Common myeloid progenitor, CD34-positive (primary cell): ENCODE measurements around the gene SLIT3.

Experiments
- CTCF ChIA-PET: fragments of 350-600 bp; sonication (Branson Sonifier 250); formaldehyde crosslinking; loops from one replicate; lab custom pipeline; 2021; ENCODE audit warnings: antibody characterized with exemption; lab: Charles Lee
- POLR2A ChIA-PET: fragments of 350-600 bp; sonication (Branson Sonifier 250); formaldehyde crosslinking; loops from one replicate; lab custom pipeline; 2021; ENCODE audit warnings: antibody characterized with exemption; lab: Charles Lee
- DNase-seq, 3 donors: peaks; one replicate each; pipeline versions ENCODE4 v3.0.0 to v3.0.0-alpha.2; 2013
- H3K27ac ChIP-seq, 2 experiments: 1 replicate in 1 of 2; 2 replicates in 1 of 2; pipeline ENCODE4 v1.7.0; 2013; ENCODE audit warnings: inconsistent platforms in 2 of 2, low read length in 2 of 2, mild to moderate bottlenecking in 2 of 2, low read depth in 1 of 2, moderate library complexity in 1 of 2; ENCODE audit not compliant: severe bottlenecking in 2 of 2, insufficient read depth in 1 of 2, poor library complexity in 1 of 2
- H3K27me3 ChIP-seq, 5 experiments: replicated peaks in 2 of 5; 1 replicate in 3 of 5; 2 replicates in 2 of 5; pipeline versions ENCODE4 v1.6.1 to v1.7.0; 2013; ENCODE audit warnings: low read length in 4 of 5, mild to moderate bottlenecking in 2 of 5, moderate library complexity in 2 of 5, inconsistent platforms in 1 of 5; ENCODE audit not compliant: insufficient read depth in 5 of 5, control insufficient read depth in 4 of 5
- H3K36me3 ChIP-seq, 4 experiments: 1 replicate in 2 of 4; 2 replicates in 2 of 4; pipeline versions ENCODE4 v1.6.1 to v1.7.0; 2013; ENCODE audit warnings: low read length in 3 of 4, control low read depth in 1 of 4, mild to moderate bottlenecking in 1 of 4; ENCODE audit not compliant: control insufficient read depth in 4 of 4, insufficient read depth in 4 of 4
- H3K4me1 ChIP-seq, 4 experiments: 1 replicate in 3 of 4; 2 replicates in 1 of 4; pipeline versions ENCODE4 v1.6.1 to v1.7.1; 2013; ENCODE audit warnings: low read length in 3 of 4, mild to moderate bottlenecking in 3 of 4, control low read depth in 1 of 4, inconsistent platforms in 1 of 4, moderate library complexity in 1 of 4; ENCODE audit not compliant: control insufficient read depth in 4 of 4, insufficient read depth in 4 of 4; ENCODE audit errors: control extremely low read depth in 1 of 4
- H3K4me3 ChIP-seq, 7 experiments: 1 replicate in 4 of 7; 2 replicates in 3 of 7; pipeline versions ENCODE4 v1.5.1 to v1.7.0; 2013; ENCODE audit warnings: mild to moderate bottlenecking in 7 of 7, low read length in 6 of 7, moderate library complexity in 6 of 7, inconsistent platforms in 2 of 7, low read depth in 2 of 7, control low read depth in 1 of 7; ENCODE audit not compliant: insufficient read depth in 4 of 7, control insufficient read depth in 1 of 7; ENCODE audit errors: extremely low read depth in 1 of 7
- H3K9me3 ChIP-seq, 5 experiments: 1 replicate in 4 of 5; 2 replicates in 1 of 5; pipeline versions ENCODE4 v1.6.1 to v1.7.1; 2013; ENCODE audit warnings: low read length in 4 of 5, mild to moderate bottlenecking in 2 of 5, inconsistent platforms in 1 of 5, low read depth in 1 of 5, moderate library complexity in 1 of 5; ENCODE audit not compliant: control insufficient read depth in 4 of 5, insufficient read depth in 2 of 5; ENCODE audit errors: control extremely low read depth in 1 of 5
- WGBS: methylation state at CpG from one replicate; pipeline ENCODE4 v1.1.5; 2013; ENCODE audit not compliant: insufficient coverage; 5-methylcytosine and 5-hydroxymethylcytosine counted together

Gene SLIT3

GRCh38 chr5:168844016-168844921, 456.7 kb downstream of the SLIT3 start:
- no peak overlapping the region for H3K4me3 ChIP-seq
- no peaks in the 10 kb centered on the region for H3K9me3 ChIP-seq
- H3K36me3 ChIP-seq = no peaks in the 10 kb centered on the region
- peaks cover 0 to 9% (median 7%) of the 10 kb centered on the region in 5 experiments for H3K27me3 ChIP-seq
- DNase-seq = no peak
- peaks cover 0 to 4% (median 0%) of the 10 kb centered on the region in 4 experiments for H3K4me1 ChIP-seq
- CTCF ChIA-PET = interaction anchor here (0.6 kb wide), 1 partner anchor 9 kb away, joined by 3 read pairs; no protein-coding TSS in a partner anchor
- POLR2A ChIA-PET = no interaction called here
- no peak overlapping the region for H3K27ac ChIP-seq
- WGBS = 92% methylated on average over 13 of the region's 25 CpGs

- Histone ChIP-seq H3K27me3 (peaks cover 0 to 9% (median 5%) of the 10 kb centered on the region in 5 experiments), H3K9me3 (no peaks in the 10 kb centered on the region), H3K4me1 (peaks cover 0 to 4% (median 0%) of the 10 kb centered on the region in 4 experiments), H3K4me3 (no peak overlapping the region), H3K27ac (no peak overlapping the region), H3K36me3 (no peaks in the 10 kb centered on the region)
- 47% methylated on average over 4 of the region's 7 CpGs for WGBS
- POLR2A ChIA-PET = no interaction called here
- CTCF ChIA-PET = no interaction called here
- DNase-seq = no peak
Measured at GRCh38 chr5:168843277-168844015, 457.5 kb downstream of the SLIT3 start.

DNA sequence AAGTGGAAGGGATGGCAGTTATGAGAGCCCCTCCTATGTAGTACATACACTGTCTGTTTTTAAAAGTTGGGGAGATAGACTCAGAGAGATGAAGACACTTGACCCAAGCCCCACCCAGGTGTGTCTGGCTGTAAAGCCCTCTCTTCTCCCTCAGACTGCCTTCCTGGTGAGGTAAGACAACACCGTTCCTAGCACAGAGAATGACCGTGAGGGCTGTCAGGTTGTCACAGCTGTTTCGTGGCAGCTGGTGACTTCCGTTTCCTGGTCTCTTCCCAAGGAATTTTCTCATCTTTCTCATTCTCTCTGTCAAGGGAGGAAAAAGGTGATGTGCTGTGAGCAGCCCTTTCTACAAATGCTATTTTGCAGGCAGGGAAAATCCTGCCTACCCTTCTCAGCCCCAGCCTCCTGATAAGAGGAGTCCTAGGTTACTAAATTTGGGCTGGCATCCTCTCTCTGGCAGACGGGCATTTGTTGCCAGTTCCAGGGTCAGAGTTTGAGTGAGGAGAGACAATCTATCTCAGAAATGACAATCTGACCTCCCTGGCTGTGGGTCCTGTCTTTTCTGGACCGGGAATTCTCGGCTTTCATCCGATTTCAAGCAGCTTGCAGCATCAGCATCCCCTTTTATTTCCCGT, 458.3 kb downstream of the SLIT3 start:
- Histone ChIP-seq H3K36me3 (no peaks in the 10 kb centered on the region), H3K27me3 (peaks cover 0 to 9% (median 2%) of the 10 kb centered on the region in 5 experiments), H3K4me1 (peaks cover 0 to 4% (median 0%) of the 10 kb centered on the region in 4 experiments), H3K4me3 (no peak overlapping the region), H3K9me3 (no peaks in the 10 kb centered on the region), H3K27ac (no peak overlapping the region)
- WGBS = 85% methylated on average over 6 of the region's 9 CpGs
- DNase-seq = no peak
- CTCF ChIA-PET = interaction anchor here (1.3 kb wide), 1 partner anchor 12 kb away, joined by 3 read pairs; no protein-coding TSS in a partner anchor
- POLR2A ChIA-PET = no interaction called here

- ChIA-PET CTCF (interaction anchor here (0.8 kb wide), 1 partner anchor 107 kb away, joined by 3 read pairs; no protein-coding TSS in a partner anchor), POLR2A (no interaction called here)
- DNase-seq = no peak
- Histone ChIP-seq H3K36me3 (no peaks in the 10 kb centered on the region), H3K4me1 (no peaks in the 10 kb centered on the region), H3K27me3 (peaks cover 0 to 10% (median 2%) of the 10 kb centered on the region in 5 experiments), H3K9me3 (no peaks in the 10 kb centered on the region), H3K27ac (no peak overlapping the region), H3K4me3 (no peak overlapping the region)
- 83% methylated on average over 2 of the region's 3 CpGs for WGBS
Measured at GRCh38 chr5:168837852-168838251, 463.1 kb downstream of the SLIT3 start.

GRCh38 chr5:168836603-168837231, 464.2 kb downstream of the SLIT3 start:
- ChIA-PET CTCF (no interaction called here), POLR2A (no interaction called here)
- H3K27ac ChIP-seq = no peak overlapping the region
- no peak for DNase-seq
- no peaks in the 10 kb centered on the region for H3K9me3 ChIP-seq
- no peak overlapping the region for H3K4me3 ChIP-seq
- 89% methylated on average over 3 of the region's 7 CpGs for WGBS
- peaks cover 0 to 6% (median 2%) of the 10 kb centered on the region in 5 experiments for H3K27me3 ChIP-seq
- no peaks in the 10 kb centered on the region for H3K4me1 ChIP-seq
- no peaks in the 10 kb centered on the region for H3K36me3 ChIP-seq

DNA sequence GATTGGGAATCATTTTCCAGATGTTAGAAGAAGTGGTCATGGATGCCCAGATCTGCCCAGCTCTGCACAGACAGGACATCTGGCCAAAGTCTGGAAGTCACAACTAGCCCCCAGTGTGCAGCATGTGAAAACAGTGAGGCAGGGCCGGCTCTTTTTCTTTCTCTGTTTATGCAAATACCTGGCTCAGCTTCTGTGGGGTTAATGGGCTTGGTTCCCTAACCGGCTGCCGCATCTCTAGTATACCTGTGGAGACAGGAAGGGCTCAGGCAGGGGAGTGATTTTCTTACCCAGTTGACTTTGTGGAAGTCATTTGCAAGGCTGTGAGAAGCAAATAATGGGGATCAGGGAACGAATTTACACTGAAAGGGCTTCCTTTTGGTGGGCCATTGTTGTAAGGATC, 467.0 kb downstream of the SLIT3 start:
- ChIA-PET CTCF (no interaction called here), POLR2A (no interaction called here)
- Histone ChIP-seq H3K27ac (no peak overlapping the region), H3K9me3 (no peaks in the 10 kb centered on the region), H3K36me3 (no peaks in the 10 kb centered on the region), H3K27me3 (peaks cover 0 to 2% (median 0%) of the 10 kb centered on the region in 5 experiments), H3K4me1 (no peaks in the 10 kb centered on the region), H3K4me3 (no peak overlapping the region)
- DNase-seq = no peak
- WGBS = 93% methylated on average over 4 of the region's 4 CpGs
